Fibroblast of lung (primary cell): Measurements from ENCODE around the gene LY6G6C. TPM values are rescaled to one million over a fixed set of nuclear protein-coding genes. Genes with fewer than 3 reads are reported as not detected.

Source experiments
- DNase-seq, 2 donors: peaks; one replicate each; pipeline versions ENCODE4 v3.0.0 to v3.0.0-alpha.2; 2010; ENCODE audit warnings: low read depth in 2 of 2
- H2AFZ ChIP-seq: 2 replicates; pipeline ENCODE4 v1.5.1; 2012; ENCODE audit warnings: low read length, control low read depth, inconsistent platforms
- H3K27ac ChIP-seq: 2 replicates; pipeline ENCODE4 v1.5.1; 2011; ENCODE audit warnings: low read length, control low read depth; ENCODE audit not compliant: insufficient read depth
- H3K27me3 ChIP-seq: 2 replicates; pipeline ENCODE4 v1.5.1; 2011; ENCODE audit warnings: mild to moderate bottlenecking, low read length; ENCODE audit not compliant: control insufficient read depth, insufficient read depth
- H3K36me3 ChIP-seq: 2 replicates; pipeline ENCODE4 v1.5.1; 2011; ENCODE audit warnings: low read length; ENCODE audit not compliant: control insufficient read depth, insufficient read depth
- H3K4me1 ChIP-seq: 2 replicates; pipeline ENCODE4 v1.5.1; 2011; ENCODE audit warnings: low read length; ENCODE audit not compliant: control insufficient read depth, insufficient read depth; ENCODE audit errors: extremely low read depth
- H3K4me2 ChIP-seq: 2 replicates; pipeline ENCODE4 v1.5.1; 2011; ENCODE audit warnings: low read length, control low read depth; ENCODE audit not compliant: insufficient read depth; ENCODE audit errors: extremely low read depth
- H3K4me3 ChIP-seq, 4 experiments: fragments of 200-600 bp in 1 of 4; sonication (generic) in 1 of 4; replicated peaks in 1 of 4; 2 replicates each; pipeline ENCODE4 v1.5.1; 2011 to 2016; ENCODE audit warnings: low read length in 4 of 4, low read depth in 3 of 4, mild to moderate bottlenecking in 3 of 4, control low read depth in 2 of 4, inconsistent platforms in 1 of 4, mixed read lengths in 1 of 4; ENCODE audit not compliant: insufficient read depth in 1 of 4; ENCODE audit errors: control extremely low read depth in 1 of 4
- H3K79me2 ChIP-seq: 2 replicates; pipeline ENCODE4 v1.5.1; 2012; ENCODE audit warnings: mild to moderate bottlenecking, low read length, inconsistent platforms; ENCODE audit not compliant: control insufficient read depth, insufficient read depth
- H3K9ac ChIP-seq: 2 replicates; pipeline ENCODE4 v1.5.1; 2011; ENCODE audit warnings: mild to moderate bottlenecking, low read length, control low read depth; ENCODE audit not compliant: insufficient read depth
- H3K9me3 ChIP-seq: 2 replicates; pipeline ENCODE4 v1.5.1; 2012; ENCODE audit warnings: low read depth, low read length; ENCODE audit not compliant: control insufficient read depth, insufficient read depth
- H4K20me1 ChIP-seq: 2 replicates; pipeline ENCODE4 v1.5.1; 2011; ENCODE audit warnings: low read length; ENCODE audit not compliant: control insufficient read depth, insufficient read depth; ENCODE audit errors: extremely low read depth
- EZH2 ChIP-seq: IDR thresholded peaks from 2 replicates; pipeline ENCODE4 v1.5.1; 2012; ENCODE audit warnings: low read length, control low read depth, mild to moderate bottlenecking; ENCODE audit errors: missing control alignments
- polyA plus RNA-seq, 2 donors: library from polyadenylated mRNA; depleted of rRNA in 1 of 2; stranded (reverse) in 1 of 2; unstranded in 1 of 2; fragments of >200 nt; gene quantifications; 2 replicates each; pipeline ENCODE4 v1.2.1, GENCODE V29; 2011 to 2012; ENCODE audit warnings: missing spikeins in 1 of 2
- total RNA-seq: library from RNA; depleted of rRNA; stranded (reverse); fragments of >200 nt; gene quantifications from 2 replicates; pipeline ENCODE4 v1.2.1, GENCODE V29; 2014
- TF ChIP-seq, protein P1 (sequence below), 2 donors: IDR thresholded peaks in 1 of 2; conservative IDR thresholded peaks in 1 of 2; 1 replicate in 1 of 2; 2 replicates in 1 of 2; pipeline ENCODE4 v1.5.1; 2011 to 2012; ENCODE audit warnings: low read length in 2 of 2, control low read depth in 1 of 2, inconsistent platforms in 1 of 2, low read depth in 1 of 2, mild to moderate bottlenecking in 1 of 2

Gene LY6G6C
- total and polyA plus RNA-seq, 2 donors (not counting 1 experiment from before 2014, with no cell fraction given): not detected

DNA sequence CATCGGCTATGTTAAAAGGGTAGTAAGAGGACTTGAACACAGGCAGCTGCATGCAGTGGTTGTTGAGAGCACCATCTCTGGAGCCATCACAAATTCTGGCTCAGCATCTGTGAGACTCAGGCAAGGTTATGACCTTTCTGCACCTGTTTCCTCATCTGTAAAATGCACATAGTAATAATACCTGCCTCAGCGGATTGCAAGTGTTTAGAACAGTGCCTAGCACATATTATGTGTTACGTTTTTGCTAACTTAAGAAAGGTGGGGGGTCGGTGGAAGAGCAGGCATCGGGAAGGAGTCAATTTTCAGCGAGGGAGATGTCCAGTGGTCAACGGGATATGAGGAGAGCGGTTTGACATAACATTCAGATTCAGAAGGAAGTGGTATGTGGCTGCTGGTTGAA lies 43.6 kb downstream of the LY6G6C start:
- TF ChIP-seq EZH2: no peak
- TF ChIP-seq, protein P1, sequence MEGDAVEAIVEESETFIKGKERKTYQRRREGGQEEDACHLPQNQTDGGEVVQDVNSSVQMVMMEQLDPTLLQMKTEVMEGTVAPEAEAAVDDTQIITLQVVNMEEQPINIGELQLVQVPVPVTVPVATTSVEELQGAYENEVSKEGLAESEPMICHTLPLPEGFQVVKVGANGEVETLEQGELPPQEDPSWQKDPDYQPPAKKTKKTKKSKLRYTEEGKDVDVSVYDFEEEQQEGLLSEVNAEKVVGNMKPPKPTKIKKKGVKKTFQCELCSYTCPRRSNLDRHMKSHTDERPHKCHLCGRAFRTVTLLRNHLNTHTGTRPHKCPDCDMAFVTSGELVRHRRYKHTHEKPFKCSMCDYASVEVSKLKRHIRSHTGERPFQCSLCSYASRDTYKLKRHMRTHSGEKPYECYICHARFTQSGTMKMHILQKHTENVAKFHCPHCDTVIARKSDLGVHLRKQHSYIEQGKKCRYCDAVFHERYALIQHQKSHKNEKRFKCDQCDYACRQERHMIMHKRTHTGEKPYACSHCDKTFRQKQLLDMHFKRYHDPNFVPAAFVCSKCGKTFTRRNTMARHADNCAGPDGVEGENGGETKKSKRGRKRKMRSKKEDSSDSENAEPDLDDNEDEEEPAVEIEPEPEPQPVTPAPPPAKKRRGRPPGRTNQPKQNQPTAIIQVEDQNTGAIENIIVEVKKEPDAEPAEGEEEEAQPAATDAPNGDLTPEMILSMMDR (conservative IDR thresholded peaks at IDR 0.05 in 1 of 2, IDR thresholded peaks at IDR 0.05 in 1 of 2; ENCODE audit: low read depth in 1 of 2, low read length in 2 of 2): no peak
- no peak for DNase-seq
- peaks cover 9% of the 10 kb centered on the region for H3K4me1 ChIP-seq
- H3K9ac ChIP-seq: no peak overlapping the region
- no peak overlapping the region for H2AFZ ChIP-seq
- no peaks in the 10 kb centered on the region for H3K79me2 ChIP-seq
- no peaks in the 10 kb centered on the region for H4K20me1 ChIP-seq
- H3K4me2 ChIP-seq: no peak overlapping the region
- no peaks in the 10 kb centered on the region for H3K9me3 ChIP-seq
- H3K4me3 ChIP-seq: no peak overlapping the region
- peaks cover 2% of the 10 kb centered on the region for H3K36me3 ChIP-seq
- H3K27me3 ChIP-seq: no peaks in the 10 kb centered on the region
- H3K27ac ChIP-seq: no peak overlapping the region

DNA sequence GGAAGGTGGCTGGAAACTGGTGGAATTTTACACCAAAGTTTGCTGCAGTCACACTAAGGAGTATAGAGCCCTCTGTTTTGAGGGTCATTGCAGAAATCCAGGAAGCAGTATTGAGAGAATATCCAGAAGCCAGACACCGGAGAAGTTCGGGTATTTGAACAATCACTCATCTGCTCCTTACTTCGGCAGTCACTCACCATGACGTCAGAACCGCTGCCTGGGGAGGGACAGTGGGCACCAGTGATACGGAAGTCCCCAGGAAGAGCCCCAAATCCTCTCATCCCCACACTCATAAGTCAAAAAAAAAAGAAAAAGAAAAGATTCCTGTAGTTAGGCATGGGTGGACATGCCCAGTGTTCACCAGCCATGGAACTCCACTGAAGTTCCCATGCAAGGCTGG lies 44.6 kb downstream of the LY6G6C start:
- Histone ChIP-seq H3K4me2 (no peak overlapping the region), H3K79me2 (no peaks in the 10 kb centered on the region), H2AFZ (no peak overlapping the region), H3K27ac (no peak overlapping the region), H3K4me3 (no peak overlapping the region), H3K4me1 (peaks cover 9% of the 10 kb centered on the region), H3K27me3 (no peaks in the 10 kb centered on the region), H4K20me1 (no peaks in the 10 kb centered on the region), H3K9me3 (no peaks in the 10 kb centered on the region), H3K9ac (no peak overlapping the region), H3K36me3 (peaks cover 7% of the 10 kb centered on the region)
- TF ChIP-seq EZH2: no peak
- TF ChIP-seq, protein P1 (conservative IDR thresholded peaks at IDR 0.05 in 1 of 2, IDR thresholded peaks at IDR 0.05 in 1 of 2; ENCODE audit: low read depth in 1 of 2, low read length in 2 of 2): no peak
- DNase-seq: no peak

DNA sequence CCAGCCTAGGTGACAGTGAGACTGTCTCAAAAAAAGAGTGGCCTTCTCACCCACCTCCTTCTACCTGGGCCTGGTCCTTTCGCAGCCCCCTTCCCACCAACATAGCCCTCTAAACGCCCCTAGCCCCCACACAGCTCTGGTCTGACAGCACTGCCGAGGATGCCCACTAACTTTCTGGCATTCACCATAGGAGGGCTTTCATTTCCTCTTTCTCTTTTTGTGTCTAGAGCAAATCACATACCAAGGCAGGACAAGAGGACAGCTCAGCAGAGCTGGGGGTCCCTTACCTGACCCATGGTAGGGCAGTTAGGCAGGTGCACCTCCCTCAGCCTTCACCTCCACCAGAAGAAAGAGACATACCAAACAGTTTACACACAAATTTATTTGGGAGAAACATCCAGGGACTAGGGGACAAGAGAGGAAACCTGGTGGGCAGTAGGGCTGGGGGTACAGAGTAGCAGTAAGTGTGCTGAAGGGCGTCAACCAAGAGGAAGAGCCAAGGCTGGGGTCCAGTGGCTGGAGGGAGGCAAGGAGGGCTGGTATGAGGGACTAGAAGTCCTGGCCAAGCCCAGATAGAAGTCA lies 45.1 kb downstream of the LY6G6C start:
- peaks cover 9% of the 10 kb centered on the region for H3K36me3 ChIP-seq
- no peaks in the 10 kb centered on the region for H3K9me3 ChIP-seq
- H3K27me3 ChIP-seq: no peaks in the 10 kb centered on the region
- H2AFZ ChIP-seq: no peak overlapping the region
- no peak for DNase-seq
- H3K4me3 ChIP-seq: no peak overlapping the region
- H3K79me2 ChIP-seq: no peaks in the 10 kb centered on the region
- H3K9ac ChIP-seq: no peak overlapping the region
- H3K4me1 ChIP-seq: peaks cover 9% of the 10 kb centered on the region
- no peak overlapping the region for H3K4me2 ChIP-seq
- H3K27ac ChIP-seq: no peak overlapping the region
- TF ChIP-seq, protein P1 (conservative IDR thresholded peaks at IDR 0.05 in 1 of 2, IDR thresholded peaks at IDR 0.05 in 1 of 2; ENCODE audit: low read depth in 1 of 2, low read length in 2 of 2): no peak
- no peak for TF ChIP-seq EZH2
- H4K20me1 ChIP-seq: no peaks in the 10 kb centered on the region
